Posterior cingulate gyrus (tissue), 11 donors: ENCODE data around the gene TRIM24.

Experiments used
- DNase-seq, 10 donors: peaks; one replicate each; pipeline versions ENCODE4 v3.0.0 to v3.0.0-alpha.2; 2020 to 2021; ENCODE audit warnings: mixed read lengths in 3 of 10
- intact Hi-C: fragments of 100-400 bp; cut with DNase I; formaldehyde crosslinking; loops from one replicate; pipeline ENCODE4 v1.15.1; 2023

The TRIM24 gene

GRCh38 chr7:138608275-138608674 is 148.2 kb downstream of the TRIM24 start:
- intact Hi-C loops, result no loop called here
- no peak for DNase-seq

- DNase-seq, result no peak
- intact Hi-C loops, result no loop called here
Observed at GRCh38 chr7:138610671-138611170, 150.7 kb downstream of the TRIM24 start.

- no peak for DNase-seq
- intact Hi-C loops, result no loop called here
Observed at GRCh38 chr7:138613630-138614029, 153.6 kb downstream of the TRIM24 start.

GRCh38 chr7:138616085-138616484 is 156.0 kb downstream of the TRIM24 start:
- DNase-seq, result no peak
- intact Hi-C loops, result no loop called here

GRCh38 chr7:138618506-138618905 is 158.4 kb downstream of the TRIM24 start:
- intact Hi-C loops, result no loop called here
- no peak for DNase-seq

- no peak for DNase-seq
- intact Hi-C loops, result no loop called here
Observed at GRCh38 chr7:138618933-138619332, 158.9 kb downstream of the TRIM24 start.

GRCh38 chr7:138622841-138623240 is 162.8 kb downstream of the TRIM24 start:
- DNase-seq, result no peak
- intact Hi-C loops, result no loop called here

- intact Hi-C loops, result no loop called here
- DNase-seq, result no peak
Observed at GRCh38 chr7:138625084-138625848, 165.2 kb downstream of the TRIM24 start.

GRCh38 chr7:138625849-138626230 is 165.8 kb downstream of the TRIM24 start:
- DNase-seq, result no peak

GRCh38 chr7:138626846-138627245 is 166.8 kb downstream of the TRIM24 start:
- intact Hi-C loops, result no loop called here
- DNase-seq, result no peak

More at GRCh38 chr7:138625849-138626230, 165.8 kb downstream of the TRIM24 start:
- intact Hi-C loops, result no loop called here

- intact Hi-C loops, result no loop called here
- no peak for DNase-seq
Observed at GRCh38 chr7:138627361-138627760, 167.3 kb downstream of the TRIM24 start.

- DNase-seq, result no peak
- intact Hi-C loops, result no loop called here
Observed at GRCh38 chr7:138630059-138630610, 170.1 kb downstream of the TRIM24 start.

GRCh38 chr7:138632384-138632783 is 172.3 kb downstream of the TRIM24 start:
- intact Hi-C loops, result no loop called here
- DNase-seq, result no peak

GRCh38 chr7:138632826-138633602 is 173.0 kb downstream of the TRIM24 start:
- intact Hi-C loops, result no loop called here

More at GRCh38 chr7:138632826-138633602, 173.0 kb downstream of the TRIM24 start:
- DNase-seq, result no peak
